Measurements from ENCODE around the gene EXTL1.

Gene EXTL1

GRCh38 chr1:26057189-26057588 is 35.6 kb downstream of the EXTL1 start:
- intact Hi-C loops (cut with DNase I), result no loop called here
- no peak for DNase-seq

- intact Hi-C loops (cut with DNase I), result no loop called here
- no peak for DNase-seq
These were observed 36.5 kb downstream of the EXTL1 start for GRCh38 chr1:26058052-26058595.

DNA sequence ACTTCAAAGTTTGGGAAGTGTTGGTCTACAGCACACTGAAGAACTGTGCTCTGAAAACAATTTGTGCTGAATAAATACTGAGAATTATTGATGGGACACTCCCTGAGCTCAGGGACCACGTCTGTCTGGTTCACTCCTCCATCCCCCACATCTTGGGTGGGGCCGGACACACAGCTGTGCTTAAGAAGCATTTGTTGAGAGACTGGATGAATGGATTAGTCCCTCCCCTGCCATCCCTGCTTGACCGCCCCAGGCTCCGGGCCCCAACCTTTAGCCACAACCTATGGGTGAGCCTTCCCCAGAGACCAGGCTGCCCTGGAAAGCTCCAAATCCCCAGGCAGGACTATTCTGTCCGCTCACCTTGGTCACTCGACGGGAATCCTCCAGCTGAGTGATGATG is 38.3 kb downstream of the EXTL1 start:
- no peak for DNase-seq
- intact Hi-C loops (cut with DNase I), result no loop called here

GRCh38 chr1:26060832-26061574 is 39.4 kb downstream of the EXTL1 start:
- intact Hi-C loops (cut with DNase I), result no loop called here
- no peak for DNase-seq

DNA sequence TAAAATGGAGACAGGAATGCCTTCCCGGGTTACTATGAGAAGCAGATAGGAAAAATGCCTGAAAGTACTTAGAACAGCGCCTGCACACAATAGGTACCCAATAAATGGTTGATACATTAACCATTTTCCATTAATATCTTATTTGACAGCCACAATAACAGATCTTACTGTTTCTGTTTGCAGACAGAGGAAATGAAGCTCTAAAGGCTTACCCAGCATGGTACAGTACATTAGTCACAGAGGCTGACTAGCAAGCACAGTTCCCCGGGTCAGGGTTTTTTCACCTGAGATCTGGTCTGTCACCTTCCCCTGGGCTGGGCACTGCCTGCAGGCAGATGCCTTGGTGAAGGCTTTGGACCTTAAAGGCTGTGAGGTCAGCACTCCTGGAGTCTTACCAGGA is 43.0 kb downstream of the EXTL1 start:
- intact Hi-C loops (cut with DNase I), result no loop called here
- DNase-seq, result no peak

DNA sequence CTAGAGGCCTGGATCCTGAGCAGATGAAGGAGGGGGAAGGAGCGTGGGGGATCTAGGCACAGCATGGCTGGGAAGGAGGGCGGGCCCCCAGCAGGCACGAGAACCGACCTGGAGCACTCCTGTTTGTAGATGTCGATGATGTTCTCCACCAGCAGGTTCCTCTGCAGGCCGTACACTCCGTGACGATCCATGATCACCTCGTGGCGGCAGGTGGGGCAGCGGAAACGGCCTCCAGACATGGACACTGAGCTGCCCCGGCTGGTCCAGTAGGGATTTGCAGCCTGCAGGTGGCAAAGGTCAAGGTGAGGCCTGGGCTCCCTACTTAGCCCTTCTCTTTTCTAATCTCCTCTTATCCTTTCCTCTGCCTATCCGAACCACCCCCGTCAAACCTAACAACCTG is 44.6 kb downstream of the EXTL1 start:
- intact Hi-C loops (cut with DNase I), result no loop called here
- DNase-seq, result no peak

DNA sequence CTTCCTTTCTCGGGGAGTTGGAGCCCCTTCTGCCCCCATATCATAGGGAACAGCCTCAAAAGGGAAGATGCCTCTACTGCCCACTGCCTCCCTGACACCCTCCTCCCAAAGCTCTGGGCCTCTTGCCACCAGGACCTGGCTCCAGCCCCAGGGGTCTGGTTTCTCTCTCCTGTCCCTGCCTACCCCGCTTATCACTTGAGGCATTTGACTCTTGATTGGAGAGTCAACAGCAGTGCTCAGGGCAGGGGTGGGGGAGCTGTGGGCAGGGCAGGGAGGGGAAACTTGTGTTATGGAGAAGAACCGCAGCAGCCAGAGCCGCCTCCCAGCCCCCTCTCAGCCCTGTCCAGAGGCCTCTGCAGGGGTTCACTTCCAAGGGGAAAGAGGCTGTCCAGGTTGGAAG is 45.3 kb downstream of the EXTL1 start:
- peak in 1 of 42 donors; percentile 49 for DNase-seq
- intact Hi-C loops (cut with DNase I), result no loop called here

- peak in 8 of 42 donors; percentile 11 to 89 (median 28) for DNase-seq
- intact Hi-C loops (cut with DNase I), result no loop called here
These were observed 45.9 kb downstream of the EXTL1 start, which contains the start of gene TRIM63 for GRCh38 chr1:26067432-26067911. Gene TRIM63 (minus strand): TSS chr1:26067630. CDS start chr1:26067494, 136 bp downstream.

DNA sequence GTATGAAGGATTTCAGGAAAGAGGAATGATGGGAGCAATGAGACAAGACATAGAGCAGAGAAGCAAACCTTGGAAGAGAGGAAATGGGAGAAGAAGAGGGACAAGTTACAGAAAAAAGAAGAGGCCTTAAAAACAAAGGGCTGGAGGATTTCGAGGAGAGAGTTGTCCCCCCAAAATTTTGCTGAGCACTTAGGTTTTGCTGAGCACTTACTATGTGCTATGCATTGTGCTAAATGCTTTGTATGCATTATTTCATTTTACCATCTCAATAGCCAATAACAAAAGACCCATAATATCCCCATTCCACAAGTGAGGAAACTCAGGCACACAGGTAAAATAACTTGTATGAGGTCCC is 48.3 kb downstream of the EXTL1 start:
- intact Hi-C loops (cut with DNase I), result no loop called here
- no peak for DNase-seq

GRCh38 chr1:26070296-26070962 is 48.9 kb downstream of the EXTL1 start:
- intact Hi-C loops (cut with DNase I), result no loop called here
- DNase-seq, result no peak

GRCh38 chr1:26070963-26071342 is 49.4 kb downstream of the EXTL1 start:
- no peak for DNase-seq
- intact Hi-C loops (cut with DNase I), result no loop called here

GRCh38 chr1:26072305-26072704 is 50.7 kb downstream of the EXTL1 start:
- DNase-seq, result peak in 5 of 42 donors; percentile 14 to 83 (median 56)
- intact Hi-C loops (cut with DNase I), result no loop called here

DNA sequence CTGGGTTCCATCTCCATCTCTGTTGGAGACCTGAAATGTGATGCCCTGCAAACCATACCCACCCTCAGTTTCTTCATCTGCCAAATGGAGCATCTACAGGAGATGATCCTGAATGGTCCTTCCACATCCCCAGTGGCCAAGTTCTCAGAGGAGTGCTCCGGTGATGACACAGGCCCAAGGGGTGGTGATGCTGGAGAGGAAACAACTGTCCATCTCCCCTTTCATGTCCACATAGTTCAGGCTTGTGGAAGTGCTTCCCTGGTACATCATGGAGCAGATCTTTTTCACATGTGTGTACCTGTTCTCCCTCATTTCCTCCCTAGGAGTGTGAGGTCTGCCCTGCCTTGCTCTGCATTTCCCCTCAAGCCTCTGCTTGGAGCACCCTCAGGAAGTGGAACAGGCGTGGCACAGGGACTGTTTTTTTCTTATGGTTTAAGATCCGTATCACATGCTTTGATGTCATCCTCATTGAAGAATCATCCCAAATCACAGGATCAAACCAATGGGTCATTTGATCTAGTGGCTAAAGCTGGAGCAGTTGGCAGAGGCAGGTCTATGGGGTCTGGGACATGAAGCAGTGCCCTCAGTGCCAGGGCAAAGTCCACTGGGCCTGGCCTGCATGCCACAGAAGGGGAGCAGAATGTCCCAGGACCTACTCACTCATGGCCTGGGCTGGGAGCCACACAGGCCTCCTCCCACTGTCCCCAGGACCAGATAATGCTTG is 54.0 kb downstream of the EXTL1 start:
- intact Hi-C loops (cut with DNase I), result no loop called here
- DNase-seq, result no peak

DNA sequence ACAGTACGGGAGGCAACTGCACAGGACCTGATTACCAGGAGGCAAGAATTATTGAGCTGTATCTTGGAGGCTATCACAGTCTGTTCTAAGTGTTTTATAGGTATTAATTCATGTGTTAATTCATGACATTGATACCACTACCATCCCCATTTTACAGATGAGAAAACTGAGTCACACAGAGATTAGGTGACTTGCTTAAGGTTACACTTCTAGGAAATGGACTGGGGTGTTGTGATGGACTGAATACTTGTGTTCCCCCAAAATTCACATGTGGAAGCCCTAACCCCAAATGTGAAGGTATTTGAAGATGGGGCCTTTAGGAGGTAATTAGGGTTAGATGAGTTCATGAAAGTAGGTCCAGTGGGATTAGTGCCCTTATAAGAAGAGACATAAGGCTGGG is 55.9 kb downstream of the EXTL1 start:
- intact Hi-C loops (cut with DNase I), result no loop called here
- DNase-seq, result no peak

DNA sequence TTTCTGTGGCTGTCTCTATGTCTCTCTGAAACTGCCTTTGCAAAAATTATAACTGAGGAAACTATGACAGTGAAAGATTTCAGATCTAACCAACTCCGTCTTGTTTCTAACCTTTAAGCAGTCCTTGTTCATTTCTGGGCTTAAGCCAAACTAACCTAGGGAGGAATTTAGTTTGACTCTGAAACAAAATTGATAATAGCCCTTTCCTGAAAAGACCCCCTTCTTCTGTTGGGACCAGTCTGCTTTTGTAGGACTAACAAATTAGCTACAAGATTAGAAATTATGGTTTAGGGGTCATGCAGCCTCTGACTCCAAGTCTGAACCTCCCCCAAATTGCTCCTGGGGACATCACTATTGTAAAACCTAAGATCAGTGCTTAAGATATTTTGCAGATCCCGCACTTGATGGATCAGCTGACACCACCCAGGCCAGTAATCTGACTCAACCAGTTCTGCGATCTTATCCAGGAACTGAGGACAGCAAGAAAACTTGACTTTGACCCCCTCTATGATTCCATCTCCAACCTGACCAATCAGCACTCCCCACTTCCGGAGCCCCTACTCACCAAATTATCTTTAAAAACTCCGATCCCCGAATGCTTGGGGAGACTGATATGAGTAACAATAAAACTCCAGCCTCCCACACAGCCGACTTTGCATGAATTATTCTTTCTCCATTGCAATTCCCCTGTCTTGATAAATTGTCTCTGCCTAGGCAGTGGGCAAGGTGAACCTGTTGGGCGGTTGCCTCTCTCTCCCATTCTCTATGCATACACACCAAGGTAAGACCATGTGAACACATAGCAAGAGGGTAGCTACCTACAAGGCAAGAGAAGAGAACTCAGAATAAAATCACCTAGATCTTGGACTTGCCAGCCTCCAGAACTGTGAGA is 57.0 kb downstream of the EXTL1 start:
- intact Hi-C loops (cut with DNase I), result no loop called here
- peak in 3 of 42 donors; percentile 6 to 39 (median 12) for DNase-seq

- no peak for DNase-seq
- intact Hi-C loops (cut with DNase I), result no loop called here
These were observed 57.6 kb downstream of the EXTL1 start for GRCh38 chr1:26079178-26079563.

- intact Hi-C loops (cut with DNase I), result no loop called here
- DNase-seq, result no peak
These were observed 58.6 kb downstream of the EXTL1 start for GRCh38 chr1:26079960-26080814.
